Dermis blood vessel endothelial cell (primary cell): Measurements from ENCODE around the gene GGCX. TPM values are rescaled to one million over a fixed set of nuclear protein-coding genes. Genes with fewer than 3 reads are reported as not detected.
"Not testable (repeated sequence)": the region's sequence is repeated elsewhere in the genome, so short reads cannot be mapped to it uniquely, and the experiment has no call there.

Source experiments
- DNase-seq: peaks from one replicate; pipeline ENCODE4 v3.0.0; 2010
- total RNA-seq: library from RNA; depleted of rRNA; stranded (reverse); fragments of >200 nt; gene quantifications from 2 replicates; pipeline ENCODE4 v1.2.3, GENCODE V29; 2014

The GGCX gene
- total RNA-seq = 57.3 and 58.7 TPM in 2 replicates

- peak; percentile 97 for DNase-seq
These were observed at the start of gene GGCX for GRCh38 chr2:85561280-85562212. Gene GGCX (minus strand): TSS chr2:85561493. CDS start chr2:85561428, 65 bp downstream.

GRCh38 chr2:85607268-85608215, 46.2 kb upstream of the GGCX start:
- no peak for DNase-seq

GRCh38 chr2:85606116-85606455, 44.8 kb upstream of the GGCX start:
- DNase-seq = no peak

- peak; percentile 71 for DNase-seq
These were observed 44.3 kb upstream of the GGCX start for GRCh38 chr2:85605406-85606115.

GRCh38 chr2:85604568-85605339, 43.5 kb upstream of the GGCX start:
- no peak for DNase-seq

GRCh38 chr2:85604133-85604444, 42.8 kb upstream of the GGCX start:
- DNase-seq = not testable (repeated sequence)

- peak; percentile 92 for DNase-seq
These were observed 41.4 kb upstream of the GGCX start, which contains the start of gene TMEM150A for GRCh38 chr2:85602476-85603234. Gene TMEM150A (minus strand): TSS chr2:85602698. CDS start chr2:85601948, 750 bp downstream.

- peak; percentile 58 for DNase-seq
These were observed 40.6 kb upstream of the GGCX start for GRCh38 chr2:85601771-85602475.

- DNase-seq = no peak
These were observed 39.9 kb upstream of the GGCX start for GRCh38 chr2:85600951-85601770.

- DNase-seq = no peak
These were observed 38.9 kb upstream of the GGCX start for GRCh38 chr2:85600235-85600575.

- no peak for DNase-seq
These were observed 38.4 kb upstream of the GGCX start for GRCh38 chr2:85599468-85600234.

- no peak for DNase-seq
These were observed 37.5 kb upstream of the GGCX start for GRCh38 chr2:85598594-85599340.

GRCh38 chr2:85597241-85597640, 35.9 kb upstream of the GGCX start:
- DNase-seq = no peak

- DNase-seq = no peak
These were observed 35.3 kb upstream of the GGCX start for GRCh38 chr2:85596486-85597143.

GRCh38 chr2:85596026-85596333, 34.7 kb upstream of the GGCX start:
- no peak for DNase-seq

- DNase-seq = peak; percentile 99
These were observed 34.2 kb upstream of the GGCX start, which contains the start of gene RNF181 for GRCh38 chr2:85595301-85596025. Gene RNF181 (plus strand): TSS chr2:85595745. CDS start chr2:85595764, 19 bp downstream.
